ENCODE results near the gene SLC24A3. TPM values are rescaled to one million over a fixed set of nuclear protein-coding genes. Genes with fewer than 3 reads are reported as not detected.

The SLC24A3 gene
- total and polyA plus RNA-seq, 2 of the 13 experiments (the other 11 are each of a cell fraction or from before 2014, with no cell fraction given): not detected

DNA sequence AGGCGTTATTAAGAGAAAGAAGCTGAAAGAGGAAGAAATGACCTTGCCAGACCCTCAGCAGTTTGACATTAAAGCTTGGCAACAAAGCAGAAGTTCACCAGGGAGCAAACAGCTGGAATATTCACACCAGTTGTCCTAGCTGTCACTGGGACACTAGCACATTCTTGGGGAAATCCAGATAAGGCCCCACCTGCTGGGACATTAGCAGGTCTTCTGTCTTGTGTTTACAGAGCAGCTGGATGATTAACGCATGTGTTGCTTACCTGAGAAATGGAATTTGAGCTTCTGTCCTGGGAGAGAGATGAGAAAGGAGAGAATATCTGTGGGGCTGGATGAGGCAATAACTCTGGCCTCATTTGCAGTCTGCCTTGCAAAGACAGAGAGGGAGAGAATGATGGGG, 408.0 kb downstream of the SLC24A3 start (continued):
- TF ChIP-seq ZBTB37 (CRISPR knock-in tag; IDR thresholded peaks at IDR 0.05) (no peak), JDP2 (CRISPR knock-in tag; IDR thresholded peaks at IDR 0.05; ENCODE audit: borderline replicate concordance) (no peak), HNRNPH1 (optimal IDR thresholded peaks at IDR 0.05; ENCODE audit: low read depth, low read length) (no peak), ZNF274 (CRISPR knock-in tag; IDR thresholded peaks at IDR 0.05) (no peak), ZNF24 (IDR thresholded peaks at IDR 0.05) (no peak), ZFAT (CRISPR knock-in tag; conservative IDR thresholded peaks at IDR 0.05) (no peak), BRCA1 (CRISPR knock-in tag; IDR thresholded peaks at IDR 0.05) (no peak), ISX (CRISPR knock-in tag; conservative IDR thresholded peaks at IDR 0.05) (no peak), HOXA5 (CRISPR knock-in tag; IDR thresholded peaks at IDR 0.05) (no peak), ZNF432 (CRISPR knock-in tag; IDR thresholded peaks at IDR 0.05; ENCODE audit: borderline replicate concordance) (no peak), DMTF1 (CRISPR knock-in tag; IDR thresholded peaks at IDR 0.05) (no peak), ZNF782 (CRISPR knock-in tag; IDR thresholded peaks at IDR 0.05; ENCODE audit: borderline replicate concordance) (no peak), TBL1XR1 (IDR thresholded peaks at IDR 0.05; ENCODE audit: borderline replicate concordance, low read length, partially characterized antibody) (no peak), HNF4G (IDR thresholded peaks at IDR 0.05; ENCODE audit: borderline replicate concordance, low read depth, low read length) (peak; percentile 73), HNF4G (CRISPR knock-in tag; IDR thresholded peaks at IDR 0.05; ENCODE audit: borderline replicate concordance, low read depth) (no peak), MAFK (conservative IDR thresholded peaks at IDR 0.05 in 1 of 2, IDR thresholded peaks at IDR 0.05 in 1 of 2; ENCODE audit: low read length in 2 of 2) (no peak), THAP8 (CRISPR knock-in tag; IDR thresholded peaks at IDR 0.05; ENCODE audit: borderline replicate concordance) (no peak), XBP1 (CRISPR knock-in tag; IDR thresholded peaks at IDR 0.05) (no peak), ZNF44 (CRISPR knock-in tag; IDR thresholded peaks at IDR 0.05) (no peak)
- TF ChIP-seq, protein P1, sequence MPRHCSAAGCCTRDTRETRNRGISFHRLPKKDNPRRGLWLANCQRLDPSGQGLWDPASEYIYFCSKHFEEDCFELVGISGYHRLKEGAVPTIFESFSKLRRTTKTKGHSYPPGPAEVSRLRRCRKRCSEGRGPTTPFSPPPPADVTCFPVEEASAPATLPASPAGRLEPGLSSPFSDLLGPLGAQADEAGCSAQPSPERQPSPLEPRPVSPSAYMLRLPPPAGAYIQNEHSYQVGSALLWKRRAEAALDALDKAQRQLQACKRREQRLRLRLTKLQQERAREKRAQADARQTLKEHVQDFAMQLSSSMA (CRISPR knock-in tag; IDR thresholded peaks at IDR 0.05): no peak
- TF ChIP-seq, protein P2, sequence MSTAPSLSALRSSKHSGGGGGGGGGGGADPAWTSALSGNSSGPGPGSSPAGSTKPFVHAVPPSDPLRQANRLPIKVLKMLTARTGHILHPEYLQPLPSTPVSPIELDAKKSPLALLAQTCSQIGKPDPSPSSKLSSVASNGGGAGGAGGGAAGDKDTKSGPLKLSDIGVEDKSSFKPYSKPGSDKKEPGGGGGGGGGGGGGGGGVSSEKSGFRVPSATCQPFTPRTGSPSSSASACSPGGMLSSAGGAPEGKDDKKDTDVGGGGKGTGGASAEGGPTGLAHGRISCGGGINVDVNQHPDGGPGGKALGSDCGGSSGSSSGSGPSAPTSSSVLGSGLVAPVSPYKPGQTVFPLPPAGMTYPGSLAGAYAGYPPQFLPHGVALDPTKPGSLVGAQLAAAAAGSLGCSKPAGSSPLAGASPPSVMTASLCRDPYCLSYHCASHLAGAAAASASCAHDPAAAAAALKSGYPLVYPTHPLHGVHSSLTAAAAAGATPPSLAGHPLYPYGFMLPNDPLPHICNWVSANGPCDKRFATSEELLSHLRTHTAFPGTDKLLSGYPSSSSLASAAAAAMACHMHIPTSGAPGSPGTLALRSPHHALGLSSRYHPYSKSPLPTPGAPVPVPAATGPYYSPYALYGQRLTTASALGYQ (CRISPR knock-in tag; IDR thresholded peaks at IDR 0.05): peak; percentile 31; the same call in 1 of the 2 replicates
- TF ChIP-seq, protein P3, sequence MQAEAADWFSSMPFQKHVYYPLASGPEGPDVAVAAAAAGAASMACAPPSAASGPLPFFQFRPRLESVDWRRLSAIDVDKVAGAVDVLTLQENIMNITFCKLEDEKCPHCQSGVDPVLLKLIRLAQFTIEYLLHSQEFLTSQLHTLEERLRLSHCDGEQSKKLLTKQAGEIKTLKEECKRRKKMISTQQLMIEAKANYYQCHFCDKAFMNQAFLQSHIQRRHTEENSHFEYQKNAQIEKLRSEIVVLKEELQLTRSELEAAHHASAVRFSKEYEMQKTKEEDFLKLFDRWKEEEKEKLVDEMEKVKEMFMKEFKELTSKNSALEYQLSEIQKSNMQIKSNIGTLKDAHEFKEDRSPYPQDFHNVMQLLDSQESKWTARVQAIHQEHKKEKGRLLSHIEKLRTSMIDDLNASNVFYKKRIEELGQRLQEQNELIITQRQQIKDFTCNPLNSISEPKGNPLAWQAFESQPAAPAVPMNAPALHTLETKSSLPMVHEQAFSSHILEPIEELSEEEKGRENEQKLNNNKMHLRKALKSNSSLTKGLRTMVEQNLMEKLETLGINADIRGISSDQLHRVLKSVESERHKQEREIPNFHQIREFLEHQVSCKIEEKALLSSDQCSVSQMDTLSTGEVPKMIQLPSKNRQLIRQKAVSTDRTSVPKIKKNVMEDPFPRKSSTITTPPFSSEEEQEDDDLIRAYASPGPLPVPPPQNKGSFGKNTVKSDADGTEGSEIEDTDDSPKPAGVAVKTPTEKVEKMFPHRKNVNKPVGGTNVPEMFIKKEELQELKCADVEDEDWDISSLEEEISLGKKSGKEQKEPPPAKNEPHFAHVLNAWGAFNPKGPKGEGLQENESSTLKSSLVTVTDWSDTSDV (CRISPR knock-in tag; IDR thresholded peaks at IDR 0.05): no peak
